Testis (tissue), 2 donors: ENCODE results near the gene RPS6KA5.

Source experiments
- CTCF ChIP-seq, 3 experiments: fragments of 450-650 bp in 2 of 3; fragments of 200-600 bp in 1 of 3; sonication (generic) in 1 of 3; IDR thresholded peaks; one replicate each; pipeline ENCODE4 v1.5.1; 2016 to 2019; ENCODE audit warnings: antibody characterized with exemption in 3 of 3, mild to moderate bottlenecking in 2 of 3, moderate library complexity in 1 of 3
- POLR2A ChIP-seq: fragments of 450-650 bp; IDR thresholded peaks from one replicate; pipeline ENCODE4 v1.6.1; 2017; ENCODE audit warnings: antibody characterized with exemption, mild to moderate bottlenecking, moderate library complexity

DNA sequence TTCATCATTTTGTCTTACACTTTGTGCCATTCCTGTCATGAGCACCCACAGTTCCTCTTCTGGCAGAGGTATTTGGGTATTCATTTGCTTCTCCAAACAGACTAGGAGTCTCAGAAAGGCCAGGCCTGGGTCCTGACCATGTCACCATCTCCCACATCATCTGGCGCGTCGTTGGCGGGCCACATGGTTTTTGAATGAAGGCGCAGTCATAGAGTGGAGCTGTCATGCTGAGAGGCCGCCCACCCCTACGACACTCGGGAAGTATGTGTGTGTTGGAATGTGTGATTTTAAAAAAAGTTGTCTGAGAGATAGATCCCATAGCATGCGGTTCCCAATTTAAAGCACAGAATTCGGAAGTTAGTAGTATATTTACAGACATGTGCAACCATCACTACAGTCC is 228.6 kb downstream of the RPS6KA5 start:
- no peak for TF ChIP-seq POLR2A
- TF ChIP-seq CTCF (IDR thresholded peaks at IDR 0.05): no peak
